ENCODE measurements around the gene APBB1IP. TPM values are rescaled to one million over a fixed set of nuclear protein-coding genes. Genes with fewer than 3 reads are reported as not detected.

APBB1IP gene
- total and polyA plus RNA-seq, 8 donors = 1.2 to 4.7 (median 3.2) TPM; not detected in 1

GRCh38 chr10:26556748-26557640 is 118.9 kb downstream of the APBB1IP start:
- Histone ChIP-seq H3K4me3 (no peak overlapping the region), H3K36me3 (peaks cover 0 to 16% (median 2%) of the 10 kb centered on the region in 4 donors), H3K4me1 (peaks cover 4 to 22% (median 6%) of the 10 kb centered on the region in 4 donors), H3K9me3 (no peaks in the 10 kb centered on the region), H3K27me3 (no peaks in the 10 kb centered on the region), H3K27ac (peak overlapping the region in 1 of 5 donors; percentile 24)
- intact Hi-C loops (cut with DNase I; ENCODE audit: low total_unique reads) = loop anchor here (5.0 kb wide), 1 partner anchor 220 kb away; no protein-coding TSS in a partner anchor
- 22 to 24% (median 24%) methylated on average over 9 of the region's 9 CpGs for WGBS, 5 donors
- TF ChIP-seq POLR2AphosphoS5 (IDR thresholded peaks at IDR 0.05) (no peak), EP300 (IDR thresholded peaks at IDR 0.05) (no peak), CTCF (IDR thresholded peaks at IDR 0.05) (peak in 5 of 7 experiments; percentile 43 to 84 (median 71))
- peak in 1 of 2 donors; percentile 77 for DNase-seq

GRCh38 chr10:26557641-26558014 is 119.5 kb downstream of the APBB1IP start:
- Histone ChIP-seq H3K9me3 (no peaks in the 10 kb centered on the region), H3K4me1 (peaks cover 4 to 22% (median 6%) of the 10 kb centered on the region in 4 donors), H3K4me3 (no peak overlapping the region), H3K36me3 (peaks cover 0 to 20% (median 2%) of the 10 kb centered on the region in 4 donors), H3K27me3 (no peaks in the 10 kb centered on the region), H3K27ac (no peak overlapping the region)
- DNase-seq = no peak
- WGBS, 5 donors = 52 to 65% (median 57%) methylated on average over 5 of the region's 5 CpGs
- TF ChIP-seq EP300 (IDR thresholded peaks at IDR 0.05) (no peak), POLR2A (IDR thresholded peaks at IDR 0.05) (no peak), POLR2AphosphoS5 (IDR thresholded peaks at IDR 0.05) (no peak), CTCF (IDR thresholded peaks at IDR 0.05) (no peak)
- intact Hi-C loops (cut with DNase I; ENCODE audit: low total_unique reads) = loop anchor here (5.0 kb wide), 1 partner anchor 220 kb away; no protein-coding TSS in a partner anchor

GRCh38 chr10:26566525-26567350 is 128.6 kb downstream of the APBB1IP start:
- 22 to 47% (median 24%) methylated on average over 23 to 64 of the region's 64 CpGs for WGBS, 5 donors
- peak overlapping the region; percentile 45 to 52 (median 50) for H3K4me3 ChIP-seq
- intact Hi-C loops (cut with DNase I; ENCODE audit: low total_unique reads) = no loop called here
- peaks cover 0 to 39% (median 7%) of the 10 kb centered on the region in 3 donors for H3K27me3 ChIP-seq
- peaks cover 0 to 8% (median 2%) of the 10 kb centered on the region in 4 donors for H3K4me1 ChIP-seq
- H3K27ac ChIP-seq = no peak overlapping the region
- peaks cover 0 to 31% (median 2%) of the 10 kb centered on the region in 4 donors for H3K36me3 ChIP-seq
- peak in 1 of 2 donors; percentile 59 for DNase-seq
- no peak for TF ChIP-seq POLR2A (IDR thresholded peaks at IDR 0.05)
- no peak for TF ChIP-seq POLR2AphosphoS5 (IDR thresholded peaks at IDR 0.05)
- no peak for TF ChIP-seq EP300 (IDR thresholded peaks at IDR 0.05)
- TF ChIP-seq CTCF (IDR thresholded peaks at IDR 0.05) = no peak
- H3K9me3 ChIP-seq = peaks cover 0 to 7% (median 2%) of the 10 kb centered on the region in 4 donors

- H3K9me3 ChIP-seq = peaks cover 0 to 9% (median 3%) of the 10 kb centered on the region in 4 donors
- H3K27me3 ChIP-seq = peaks cover 0 to 39% (median 7%) of the 10 kb centered on the region in 3 donors
- TF ChIP-seq POLR2A (IDR thresholded peaks at IDR 0.05) (no peak), EP300 (IDR thresholded peaks at IDR 0.05) (no peak), CTCF (IDR thresholded peaks at IDR 0.05) (no peak), POLR2AphosphoS5 (IDR thresholded peaks at IDR 0.05) (no peak)
- 32 to 45% (median 33%) methylated on average over 9 to 10 of the region's 10 CpGs for WGBS, 5 donors
- no peak for DNase-seq
- no peak overlapping the region for H3K27ac ChIP-seq
- H3K36me3 ChIP-seq = peaks cover 0 to 28% (median 2%) of the 10 kb centered on the region in 4 donors
- H3K4me1 ChIP-seq = peaks cover 0 to 8% (median 2%) of the 10 kb centered on the region in 4 donors
- peak overlapping the region; percentile 45 to 52 (median 50) for H3K4me3 ChIP-seq
- intact Hi-C loops (cut with DNase I; ENCODE audit: low total_unique reads) = no loop called here
Measured at GRCh38 chr10:26567351-26567721, 129.2 kb downstream of the APBB1IP start.

Measured in stomach (tissue), 9 donors.